Astrocyte of the spinal cord (primary cell): ENCODE measurements around the gene ZFAND3.

Experiments used
- DNase-seq: peaks from one replicate; pipeline ENCODE4 v3.0.0; 2011; ENCODE audit warnings: low read depth, low spot score
- H3K4me3 ChIP-seq: 2 replicates; pipeline ENCODE4 v1.5.1; 2011; ENCODE audit warnings: low read depth, mild to moderate bottlenecking, low read length, moderate library complexity
- CTCF ChIP-seq: IDR thresholded peaks from 2 replicates; pipeline ENCODE4 v1.5.1; 2012; ENCODE audit warnings: low read depth, mild to moderate bottlenecking, low read length, inconsistent platforms
- in situ Hi-C: cut with HindIII; loops from 2 replicates; pipeline ENCODE4 v1.10.0; 2017; ENCODE audit warnings: low sequenced_read_pairs

Gene ZFAND3

GRCh38 chr6:38168126-38168525 is 348.6 kb downstream of the ZFAND3 start:
- no peak for TF ChIP-seq CTCF
- in situ Hi-C loops = no loop called here
- no peak overlapping the region for H3K4me3 ChIP-seq
- DNase-seq = no peak

- TF ChIP-seq CTCF = no peak
- in situ Hi-C loops = no loop called here
- H3K4me3 ChIP-seq = no peak overlapping the region
- DNase-seq = no peak
These were observed 349.2 kb downstream of the ZFAND3 start for GRCh38 chr6:38168699-38169098.

GRCh38 chr6:38169221-38169976 is 349.9 kb downstream of the ZFAND3 start:
- no peak for DNase-seq
- no peak overlapping the region for H3K4me3 ChIP-seq
- in situ Hi-C loops = no loop called here
- TF ChIP-seq CTCF = no peak

GRCh38 chr6:38169977-38170526 is 350.5 kb downstream of the ZFAND3 start:
- no peak for DNase-seq
- no peak overlapping the region for H3K4me3 ChIP-seq
- no peak for TF ChIP-seq CTCF
- in situ Hi-C loops = no loop called here

GRCh38 chr6:38170666-38171355 is 351.3 kb downstream of the ZFAND3 start:
- H3K4me3 ChIP-seq = no peak overlapping the region
- no peak for TF ChIP-seq CTCF
- DNase-seq = no peak
- in situ Hi-C loops = no loop called here

GRCh38 chr6:38171997-38172738 is 352.6 kb downstream of the ZFAND3 start:
- no peak overlapping the region for H3K4me3 ChIP-seq
- TF ChIP-seq CTCF = no peak
- DNase-seq = no peak
- in situ Hi-C loops = no loop called here
